Fibroblast of lung (primary cell): ENCODE data around the gene EPS8L2. TPM values are rescaled to one million over a fixed set of nuclear protein-coding genes. Genes with fewer than 3 reads are reported as not detected.
A peak's percentile ranks its signal among the peaks of the same experiment; 100 is the strongest.

Source experiments
- DNase-seq, 2 donors: peaks; one replicate each; pipeline versions ENCODE4 v3.0.0 to v3.0.0-alpha.2; 2010; ENCODE audit warnings: low read depth in 2 of 2
- H2AFZ ChIP-seq: 2 replicates; pipeline ENCODE4 v1.5.1; 2012; ENCODE audit warnings: low read length, control low read depth, inconsistent platforms
- H3K27ac ChIP-seq: 2 replicates; pipeline ENCODE4 v1.5.1; 2011; ENCODE audit warnings: low read length, control low read depth; ENCODE audit not compliant: insufficient read depth
- H3K27me3 ChIP-seq: 2 replicates; pipeline ENCODE4 v1.5.1; 2011; ENCODE audit warnings: mild to moderate bottlenecking, low read length; ENCODE audit not compliant: control insufficient read depth, insufficient read depth
- H3K36me3 ChIP-seq: 2 replicates; pipeline ENCODE4 v1.5.1; 2011; ENCODE audit warnings: low read length; ENCODE audit not compliant: control insufficient read depth, insufficient read depth
- H3K4me1 ChIP-seq: 2 replicates; pipeline ENCODE4 v1.5.1; 2011; ENCODE audit warnings: low read length; ENCODE audit not compliant: control insufficient read depth, insufficient read depth; ENCODE audit errors: extremely low read depth
- H3K4me2 ChIP-seq: 2 replicates; pipeline ENCODE4 v1.5.1; 2011; ENCODE audit warnings: low read length, control low read depth; ENCODE audit not compliant: insufficient read depth; ENCODE audit errors: extremely low read depth
- H3K4me3 ChIP-seq, 4 experiments: fragments of 200-600 bp in 1 of 4; sonication (generic) in 1 of 4; replicated peaks in 1 of 4; 2 replicates each; pipeline ENCODE4 v1.5.1; 2011 to 2016; ENCODE audit warnings: low read length in 4 of 4, low read depth in 3 of 4, mild to moderate bottlenecking in 3 of 4, control low read depth in 2 of 4, inconsistent platforms in 1 of 4, mixed read lengths in 1 of 4; ENCODE audit not compliant: insufficient read depth in 1 of 4; ENCODE audit errors: control extremely low read depth in 1 of 4
- H3K79me2 ChIP-seq: 2 replicates; pipeline ENCODE4 v1.5.1; 2012; ENCODE audit warnings: mild to moderate bottlenecking, low read length, inconsistent platforms; ENCODE audit not compliant: control insufficient read depth, insufficient read depth
- H3K9ac ChIP-seq: 2 replicates; pipeline ENCODE4 v1.5.1; 2011; ENCODE audit warnings: mild to moderate bottlenecking, low read length, control low read depth; ENCODE audit not compliant: insufficient read depth
- H3K9me3 ChIP-seq: 2 replicates; pipeline ENCODE4 v1.5.1; 2012; ENCODE audit warnings: low read depth, low read length; ENCODE audit not compliant: control insufficient read depth, insufficient read depth
- H4K20me1 ChIP-seq: 2 replicates; pipeline ENCODE4 v1.5.1; 2011; ENCODE audit warnings: low read length; ENCODE audit not compliant: control insufficient read depth, insufficient read depth; ENCODE audit errors: extremely low read depth
- CTCF ChIP-seq, 2 donors: IDR thresholded peaks in 1 of 2; conservative IDR thresholded peaks in 1 of 2; 1 replicate in 1 of 2; 2 replicates in 1 of 2; pipeline ENCODE4 v1.5.1; 2011 to 2012; ENCODE audit warnings: low read length in 2 of 2, control low read depth in 1 of 2, inconsistent platforms in 1 of 2, low read depth in 1 of 2, mild to moderate bottlenecking in 1 of 2
- EZH2 ChIP-seq: IDR thresholded peaks from 2 replicates; pipeline ENCODE4 v1.5.1; 2012; ENCODE audit warnings: low read length, control low read depth, mild to moderate bottlenecking; ENCODE audit errors: missing control alignments
- polyA plus RNA-seq, 2 donors: library from polyadenylated mRNA; depleted of rRNA in 1 of 2; stranded (reverse) in 1 of 2; unstranded in 1 of 2; fragments of >200 nt; gene quantifications; 2 replicates each; pipeline ENCODE4 v1.2.1, GENCODE V29; 2011 to 2012; ENCODE audit warnings: missing spikeins in 1 of 2
- total RNA-seq: library from RNA; depleted of rRNA; stranded (reverse); fragments of >200 nt; gene quantifications from 2 replicates; pipeline ENCODE4 v1.2.1, GENCODE V29; 2014

EPS8L2 gene
- total and polyA plus RNA-seq, 2 donors (not counting 1 experiment from before 2014, with no cell fraction given), result 18.4 to 54.2 TPM

- Histone ChIP-seq H3K36me3 (peaks cover 5% of the 10 kb centered on the region), H3K9ac (no peak overlapping the region), H3K4me2 (peak overlapping the region; percentile 25), H2AFZ (no peak overlapping the region), H3K9me3 (no peaks in the 10 kb centered on the region), H3K79me2 (no peaks in the 10 kb centered on the region), H3K27me3 (peaks cover 7% of the 10 kb centered on the region), H4K20me1 (no peaks in the 10 kb centered on the region), H3K4me3 (no peak overlapping the region), H3K4me1 (peaks cover 16% of the 10 kb centered on the region), H3K27ac (no peak overlapping the region)
- TF ChIP-seq CTCF (conservative IDR thresholded peaks at IDR 0.05 in 1 of 2, IDR thresholded peaks at IDR 0.05 in 1 of 2; ENCODE audit: low read depth in 1 of 2, low read length in 2 of 2), result peak; percentile 78 to 95
- no peak for TF ChIP-seq EZH2
- peak; percentile 87 to 89 for DNase-seq
Observed at GRCh38 chr11:727859-728748, 22.1 kb downstream of the EPS8L2 start.

- TF ChIP-seq CTCF (conservative IDR thresholded peaks at IDR 0.05 in 1 of 2, IDR thresholded peaks at IDR 0.05 in 1 of 2; ENCODE audit: low read depth in 1 of 2, low read length in 2 of 2) (no peak), EZH2 (no peak)
Observed at GRCh38 chr11:728901-729491, 23.0 kb downstream of the EPS8L2 start.

GRCh38 chr11:729492-730074 is 23.6 kb downstream of the EPS8L2 start:
- Histone ChIP-seq H3K27ac (no peak overlapping the region), H4K20me1 (no peaks in the 10 kb centered on the region), H3K36me3 (no peaks in the 10 kb centered on the region), H3K4me2 (no peak overlapping the region), H2AFZ (no peak overlapping the region), H3K4me3 (no peak overlapping the region), H3K9ac (no peak overlapping the region), H3K4me1 (peaks cover 16% of the 10 kb centered on the region), H3K9me3 (no peaks in the 10 kb centered on the region), H3K79me2 (no peaks in the 10 kb centered on the region), H3K27me3 (peaks cover 6% of the 10 kb centered on the region)
- no peak for DNase-seq
- TF ChIP-seq CTCF (conservative IDR thresholded peaks at IDR 0.05 in 1 of 2, IDR thresholded peaks at IDR 0.05 in 1 of 2; ENCODE audit: low read depth in 1 of 2, low read length in 2 of 2) (no peak), EZH2 (no peak)

More at GRCh38 chr11:728901-729491, 23.0 kb downstream of the EPS8L2 start:
- no peaks in the 10 kb centered on the region for H3K9me3 ChIP-seq
- peaks cover 7% of the 10 kb centered on the region for H3K27me3 ChIP-seq
- no peak overlapping the region for H3K4me2 ChIP-seq
- no peak overlapping the region for H2AFZ ChIP-seq
- H3K27ac ChIP-seq, result no peak overlapping the region
- H3K4me1 ChIP-seq, result peaks cover 16% of the 10 kb centered on the region
- peaks cover 2% of the 10 kb centered on the region for H3K36me3 ChIP-seq
- DNase-seq, result no peak
- H4K20me1 ChIP-seq, result no peaks in the 10 kb centered on the region
- peak overlapping the region; percentile 7 for H3K9ac ChIP-seq
- no peak overlapping the region for H3K4me3 ChIP-seq
- H3K79me2 ChIP-seq, result no peaks in the 10 kb centered on the region
